Measurements from ENCODE around the gene ESYT1. TPM values are rescaled to one million over a fixed set of nuclear protein-coding genes. Genes with fewer than 3 reads are reported as not detected.
A peak's percentile ranks its signal among the peaks of the same experiment; 100 is the strongest.

ESYT1 gene
- total RNA-seq, 2 experiments from 2014 or later = 85.9 to 112 TPM

GRCh38 chr12:56078931-56079722, 48.9 kb upstream of the ESYT1 start:
- Histone ChIP-seq H3K4me1 (ENCODE audit: insufficient read depth, low read length, poor library complexity, severe bottlenecking) (peaks cover 16% of the 10 kb centered on the region), H3K9me2 (ENCODE audit: insufficient read depth, low read length) (no peaks in the 10 kb centered on the region), H3K27ac (ENCODE audit: low read depth, low read length, poor library complexity, severe bottlenecking) (no peak overlapping the region), H3K36me3 (ENCODE audit: insufficient read depth, low read length) (no peaks in the 10 kb centered on the region), H2AFZ (ENCODE audit: low read length) (peak overlapping the region; percentile 85), H3K4me2 (ENCODE audit: low read length) (peak overlapping the region; percentile 87), H3K9me3 (ENCODE audit: low read length) (no peaks in the 10 kb centered on the region), H3K4me3 (ENCODE audit: low read depth, low read length, poor library complexity, severe bottlenecking) (peak overlapping the region; percentile 70), H4K20me1 (ENCODE audit: insufficient read depth, low read length) (no peaks in the 10 kb centered on the region), H3K79me2 (ENCODE audit: insufficient read depth, low read depth, low read length) (no peaks in the 10 kb centered on the region)
- peak; percentile 73 for TF ChIP-seq CTCF (conservative IDR thresholded peaks at IDR 0.05; ENCODE audit: low read length)
- TF ChIP-seq EZH2phosphoT487 (IDR thresholded peaks at IDR 0.05; ENCODE audit: borderline replicate concordance, low read depth, low read length) = no peak
- POLR2A ChIA-PET = interaction anchor here (0.6 to 0.7 kb wide), 2 partner anchors 106 to 1581 kb away, joined by 3 to 4 read pairs; no protein-coding TSS in a partner anchor
- no TSS peak for BruUV-seq (replicated peaks)
- peak; percentile 51 for DNase-seq (ENCODE audit: low spot score)
- CTCF ChIA-PET (ENCODE audit: unreplicated experiment) = interaction anchor here (1.0 kb wide), 2 partner anchors 16 to 26 kb away, joined by 3 to 4 read pairs; no protein-coding TSS in a partner anchor
- intact Hi-C loops (cut with micrococcal nuclease; ENCODE audit: unreplicated experiment) = no loop called here

DNA sequence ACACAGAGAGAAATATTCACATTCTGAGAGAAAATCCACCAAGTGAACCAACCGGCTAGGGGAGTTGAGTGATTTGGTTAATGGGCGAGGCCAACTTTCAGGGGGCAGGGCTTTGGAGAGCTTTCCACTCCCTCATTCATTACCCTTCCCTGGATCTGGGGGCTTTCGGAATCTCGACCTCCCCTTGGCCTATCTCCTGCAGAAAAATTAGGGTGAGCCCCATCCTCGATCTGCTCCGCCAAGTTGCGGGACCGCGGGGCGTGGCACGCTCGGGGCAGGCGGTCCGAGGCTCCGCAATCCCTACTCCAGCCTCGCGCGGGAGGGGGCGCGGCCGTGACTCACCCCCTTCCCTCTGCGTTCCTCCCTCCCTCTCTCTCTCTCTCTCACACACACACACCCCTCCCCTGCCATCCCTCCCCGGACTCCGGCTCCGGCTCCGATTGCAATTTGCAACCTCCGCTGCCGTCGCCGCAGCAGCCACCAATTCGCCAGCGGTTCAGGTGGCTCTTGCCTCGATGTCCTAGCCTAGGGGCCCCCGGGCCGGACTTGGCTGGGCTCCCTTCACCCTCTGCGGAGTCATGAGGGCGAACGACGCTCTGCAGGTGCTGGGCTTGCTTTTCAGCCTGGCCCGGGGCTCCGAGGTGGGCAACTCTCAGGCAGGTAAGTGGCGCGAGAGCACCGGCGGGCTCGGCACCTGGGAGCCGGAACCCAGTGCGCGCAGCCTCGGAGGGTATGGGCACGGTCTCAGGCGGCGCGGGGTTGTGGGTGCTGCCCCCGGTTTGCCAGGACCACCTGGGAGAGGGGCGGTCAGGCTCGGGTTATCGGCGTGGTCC, 48.1 kb upstream of the ESYT1 start, which contains the start of gene ERBB3:
Gene ERBB3 (plus strand): TSS at position 443 of the 833 bp plus-strand sequence. CDS start 136 bp downstream, at position 579.
- intact Hi-C loops (cut with micrococcal nuclease; ENCODE audit: unreplicated experiment) = no loop called here
- peaks cover 16% of the 10 kb centered on the region for H3K4me1 ChIP-seq (ENCODE audit: insufficient read depth, low read length, poor library complexity, severe bottlenecking)
- no peaks in the 10 kb centered on the region for H3K79me2 ChIP-seq (ENCODE audit: insufficient read depth, low read depth, low read length)
- TF ChIP-seq EZH2phosphoT487 (IDR thresholded peaks at IDR 0.05; ENCODE audit: borderline replicate concordance, low read depth, low read length) (no peak), CTCF (conservative IDR thresholded peaks at IDR 0.05; ENCODE audit: low read length) (no peak)
- H3K36me3 ChIP-seq (ENCODE audit: insufficient read depth, low read length) = no peaks in the 10 kb centered on the region
- H3K4me3 ChIP-seq (ENCODE audit: low read depth, low read length, poor library complexity, severe bottlenecking) = peak within 1 kb of the TSS; percentile 70
- BruUV-seq (replicated peaks) = no TSS peak
- peak; percentile 14 for DNase-seq (ENCODE audit: low spot score)
- H3K9me3 ChIP-seq (ENCODE audit: low read length) = no peaks in the 10 kb centered on the region
- peak within 1 kb of the TSS; percentile 87 for H3K4me2 ChIP-seq (ENCODE audit: low read length)
- H3K27ac ChIP-seq (ENCODE audit: low read depth, low read length, poor library complexity, severe bottlenecking) = no peak within 1 kb of the TSS
- ChIA-PET CTCF (ENCODE audit: unreplicated experiment) (interaction anchor here (1.0 kb wide), 2 partner anchors 15 to 25 kb away, joined by 3 to 4 read pairs; no protein-coding TSS in a partner anchor), POLR2A (interaction anchor here (0.6 to 0.7 kb wide), 2 partner anchors 107 to 1582 kb away, joined by 3 to 4 read pairs; no protein-coding TSS in a partner anchor)
- H2AFZ ChIP-seq (ENCODE audit: low read length) = peak within 1 kb of the TSS; percentile 85
- no peaks in the 10 kb centered on the region for H4K20me1 ChIP-seq (ENCODE audit: insufficient read depth, low read length)
- H3K9me2 ChIP-seq (ENCODE audit: insufficient read depth, low read length) = no peaks in the 10 kb centered on the region
